Lower leg skin (tissue), 4 donors: Measurements from ENCODE around the gene CEND1. TPM values are rescaled to one million over a fixed set of nuclear protein-coding genes. Genes with fewer than 3 reads are reported as not detected.

Experiments used
- total RNA-seq, 4 donors: library from RNA; depleted of rRNA; stranded (reverse); fragments of >200 nt; gene quantifications; one replicate each; pipeline ENCODE4 v1.1.0, GENCODE V29; 2016

The CEND1 gene
- total RNA-seq, 4 donors from 2014 or later: not detected

Other genes with a start within 250 kb of the CEND1 start
- gene LMNTD2, start 229.4 kb downstream of the CEND1 start, total RNA-seq: 10 to 100 TPM in 2 of 4 donors, 1 to 10 TPM in 2; 7.6 to 20.4 (median 11.2) TPM
- 100 to 1,000 TPM in 3 of 4 donors, 10 to 100 TPM in 1; 99.7 to 174 (median 139) TPM for gene RASSF7, start 229.1 kb downstream of the CEND1 start, total RNA-seq
- gene PHRF1, start 213.6 kb downstream of the CEND1 start, total RNA-seq: 10 to 100 TPM; 30.0 to 55.2 (median 31.5) TPM
- gene IRF7, start 174.1 kb downstream of the CEND1 start, total RNA-seq: 10 to 100 TPM; 33.7 to 40.9 (median 36.6) TPM
- gene CDHR5, start 165.1 kb downstream of the CEND1 start, total RNA-seq: not detected
- not detected for gene SCT, start 162.9 kb downstream of the CEND1 start, total RNA-seq
- gene DRD4, start 152.8 kb downstream of the CEND1 start, total RNA-seq: 1 to 10 TPM in 1 of 4 donors, under 1 TPM in 1, not detected in 2; 0.23 to 2.0 TPM
- gene DEAF1, start 94.9 kb downstream of the CEND1 start, total RNA-seq: 10 to 100 TPM; 31.1 to 57.0 (median 39.6) TPM
- 10 to 100 TPM; 28.9 to 70.9 (median 42.9) TPM for gene TMEM80, start 94.3 kb downstream of the CEND1 start, total RNA-seq
- 100 to 1,000 TPM; 143 to 242 (median 164) TPM for gene EPS8L2, start 83.9 kb downstream of the CEND1 start, total RNA-seq
- 100 to 1,000 TPM; 167 to 249 (median 183) TPM for gene TALDO1, start 42.6 kb downstream of the CEND1 start, total RNA-seq
- gene GATD1, start 12.6 kb downstream of the CEND1 start, total RNA-seq: 10 to 100 TPM; 30.9 to 52.4 (median 39.8) TPM
- gene SLC25A22, start 8.2 kb upstream of the CEND1 start, total RNA-seq: 10 to 100 TPM; 10.9 to 19.2 (median 14.8) TPM
- 10 to 100 TPM; 16.4 to 44.3 (median 24.5) TPM for gene PIDD1, start 15.1 kb upstream of the CEND1 start, total RNA-seq
- gene RPLP2, start 19.9 kb upstream of the CEND1 start, total RNA-seq: 1,000 to 10,000 TPM in 1 of 4 donors, 100 to 1,000 TPM in 3; 479 to 1,471 (median 745) TPM
- gene PNPLA2, start 28.8 kb upstream of the CEND1 start, total RNA-seq: 10 to 100 TPM; 55.5 to 99.7 (median 72.4) TPM
- 10 to 100 TPM; 14.5 to 47.9 (median 32.3) TPM for gene CRACR2B, start 37.8 kb upstream of the CEND1 start, total RNA-seq
- gene CD151, start 42.9 kb upstream of the CEND1 start, total RNA-seq: 100 to 1,000 TPM; 124 to 186 (median 157) TPM
- gene POLR2L, start 52.4 kb upstream of the CEND1 start, total RNA-seq: 10 to 100 TPM; 39.1 to 61.2 (median 51.4) TPM
- gene TSPAN4, start 52.8 kb upstream of the CEND1 start, total RNA-seq: 10 to 100 TPM; 57.3 to 88.3 (median 70.7) TPM
- 10 to 100 TPM; 35.5 to 59.4 (median 50.7) TPM for gene CHID1, start 120.7 kb upstream of the CEND1 start, total RNA-seq
- 10 to 100 TPM; 33.6 to 76.6 (median 46.4) TPM for gene AP2A2, start 135.8 kb upstream of the CEND1 start, total RNA-seq
- not detected for gene MUC6, start 246.6 kb upstream of the CEND1 start, total RNA-seq